Epidermal melanocyte (primary cell): ENCODE results near the gene MLX.
A peak's percentile ranks its signal among the peaks of the same experiment; 100 is the strongest.

ENCODE experiments used
- DNase-seq: peaks from one replicate; pipeline ENCODE4 v3.0.0; 2011; ENCODE audit warnings: low spot score; ENCODE audit not compliant: insufficient read length

The MLX gene

GRCh38 chr17:42566883-42567573 lies at the start of gene MLX:
Gene MLX (plus strand): TSS chr17:42567100. CDS start chr17:42567125, 25 bp downstream.
- peak; percentile 99 for DNase-seq

GRCh38 chr17:42517516-42517915 lies 49.4 kb upstream of the MLX start:
- DNase-seq: peak; percentile 84

- no peak for DNase-seq
Observed at GRCh38 chr17:42518046-42518754, 48.7 kb upstream of the MLX start.

GRCh38 chr17:42518755-42519545 lies 48.0 kb upstream of the MLX start:
- no peak for DNase-seq

GRCh38 chr17:42519546-42520491 lies 47.1 kb upstream of the MLX start:
- peak; percentile 85 for DNase-seq

GRCh38 chr17:42520540-42520951 lies 46.4 kb upstream of the MLX start:
- no peak for DNase-seq

GRCh38 chr17:42521036-42521435 lies 45.9 kb upstream of the MLX start:
- DNase-seq: no peak

- no peak for DNase-seq
Observed at GRCh38 chr17:42521666-42522262, 45.1 kb upstream of the MLX start.

GRCh38 chr17:42522263-42522790 lies 44.6 kb upstream of the MLX start:
- no peak for DNase-seq

- DNase-seq: no peak
Observed at GRCh38 chr17:42522798-42523278, 44.1 kb upstream of the MLX start.

GRCh38 chr17:42525221-42525620 lies 41.7 kb upstream of the MLX start:
- no peak for DNase-seq

- no peak for DNase-seq
Observed at GRCh38 chr17:42526031-42526444, 40.9 kb upstream of the MLX start.

- DNase-seq: no peak
Observed at GRCh38 chr17:42527932-42528331, 39.0 kb upstream of the MLX start.

GRCh38 chr17:42529061-42529460 lies 37.8 kb upstream of the MLX start:
- no peak for DNase-seq

GRCh38 chr17:42530952-42531454 lies 35.9 kb upstream of the MLX start:
- DNase-seq: no peak

GRCh38 chr17:42531455-42532354 lies 35.2 kb upstream of the MLX start:
- DNase-seq: peak; percentile 17

GRCh38 chr17:42535155-42536047 lies 31.5 kb upstream of the MLX start:
- DNase-seq: no peak

- peak; percentile 100 for DNase-seq
Observed at GRCh38 chr17:42536048-42536371, 30.9 kb upstream of the MLX start, which contains the start of gene NAGLU. Gene NAGLU (plus strand): TSS chr17:42536241. CDS start chr17:42536273, 32 bp downstream.
